ENCODE measurements around the gene AKT1.

- TF ChIP-seq POLR2A (IDR thresholded peaks at IDR 0.05; ENCODE audit: low read length): no peak
- no peak for TF ChIP-seq GATA1 (IDR thresholded peaks at IDR 0.05; ENCODE audit: low read depth, low read length)
These were observed 19.1 kb downstream of the AKT1 start for GRCh38 chr14:104776481-104776880.
